Retinal pigment epithelial cell (primary cell): ENCODE results near the gene NFIB.

Source experiments
- DNase-seq: peaks from one replicate; pipeline ENCODE4 v3.0.0-alpha.2; 2010; ENCODE audit warnings: low read depth
- H3K4me3 ChIP-seq: 2 replicates; pipeline ENCODE4 v1.5.1; 2011; ENCODE audit warnings: mild to moderate bottlenecking, low read length, control low read depth, moderate library complexity
- TF ChIP-seq, protein P1 (sequence below): conservative IDR thresholded peaks from 2 replicates; pipeline ENCODE4 v1.5.1; 2011; ENCODE audit warnings: low read depth, low read length, control low read depth, inconsistent platforms

The NFIB gene

DNA sequence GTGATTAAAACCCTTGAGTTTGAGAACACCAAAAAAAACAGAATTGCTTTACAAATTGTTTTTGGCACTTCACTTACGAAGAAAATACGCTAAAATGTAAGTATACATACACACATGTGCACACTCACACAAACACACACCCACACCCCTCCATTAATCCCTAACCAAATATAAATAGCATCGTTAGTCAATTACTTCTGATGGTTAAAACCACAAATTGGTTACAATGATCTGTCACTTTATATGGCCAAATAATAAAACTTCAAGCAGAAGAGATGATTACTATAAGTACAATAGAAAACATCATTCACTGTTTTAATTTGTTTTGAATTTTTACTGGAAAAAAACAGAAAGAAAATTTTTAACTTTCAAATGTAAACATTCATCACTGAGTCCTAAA lies 103.5 kb downstream of the NFIB start:
- DNase-seq, result no peak
- no peak overlapping the region for H3K4me3 ChIP-seq
- TF ChIP-seq, protein P1, sequence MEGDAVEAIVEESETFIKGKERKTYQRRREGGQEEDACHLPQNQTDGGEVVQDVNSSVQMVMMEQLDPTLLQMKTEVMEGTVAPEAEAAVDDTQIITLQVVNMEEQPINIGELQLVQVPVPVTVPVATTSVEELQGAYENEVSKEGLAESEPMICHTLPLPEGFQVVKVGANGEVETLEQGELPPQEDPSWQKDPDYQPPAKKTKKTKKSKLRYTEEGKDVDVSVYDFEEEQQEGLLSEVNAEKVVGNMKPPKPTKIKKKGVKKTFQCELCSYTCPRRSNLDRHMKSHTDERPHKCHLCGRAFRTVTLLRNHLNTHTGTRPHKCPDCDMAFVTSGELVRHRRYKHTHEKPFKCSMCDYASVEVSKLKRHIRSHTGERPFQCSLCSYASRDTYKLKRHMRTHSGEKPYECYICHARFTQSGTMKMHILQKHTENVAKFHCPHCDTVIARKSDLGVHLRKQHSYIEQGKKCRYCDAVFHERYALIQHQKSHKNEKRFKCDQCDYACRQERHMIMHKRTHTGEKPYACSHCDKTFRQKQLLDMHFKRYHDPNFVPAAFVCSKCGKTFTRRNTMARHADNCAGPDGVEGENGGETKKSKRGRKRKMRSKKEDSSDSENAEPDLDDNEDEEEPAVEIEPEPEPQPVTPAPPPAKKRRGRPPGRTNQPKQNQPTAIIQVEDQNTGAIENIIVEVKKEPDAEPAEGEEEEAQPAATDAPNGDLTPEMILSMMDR, result no peak

DNA sequence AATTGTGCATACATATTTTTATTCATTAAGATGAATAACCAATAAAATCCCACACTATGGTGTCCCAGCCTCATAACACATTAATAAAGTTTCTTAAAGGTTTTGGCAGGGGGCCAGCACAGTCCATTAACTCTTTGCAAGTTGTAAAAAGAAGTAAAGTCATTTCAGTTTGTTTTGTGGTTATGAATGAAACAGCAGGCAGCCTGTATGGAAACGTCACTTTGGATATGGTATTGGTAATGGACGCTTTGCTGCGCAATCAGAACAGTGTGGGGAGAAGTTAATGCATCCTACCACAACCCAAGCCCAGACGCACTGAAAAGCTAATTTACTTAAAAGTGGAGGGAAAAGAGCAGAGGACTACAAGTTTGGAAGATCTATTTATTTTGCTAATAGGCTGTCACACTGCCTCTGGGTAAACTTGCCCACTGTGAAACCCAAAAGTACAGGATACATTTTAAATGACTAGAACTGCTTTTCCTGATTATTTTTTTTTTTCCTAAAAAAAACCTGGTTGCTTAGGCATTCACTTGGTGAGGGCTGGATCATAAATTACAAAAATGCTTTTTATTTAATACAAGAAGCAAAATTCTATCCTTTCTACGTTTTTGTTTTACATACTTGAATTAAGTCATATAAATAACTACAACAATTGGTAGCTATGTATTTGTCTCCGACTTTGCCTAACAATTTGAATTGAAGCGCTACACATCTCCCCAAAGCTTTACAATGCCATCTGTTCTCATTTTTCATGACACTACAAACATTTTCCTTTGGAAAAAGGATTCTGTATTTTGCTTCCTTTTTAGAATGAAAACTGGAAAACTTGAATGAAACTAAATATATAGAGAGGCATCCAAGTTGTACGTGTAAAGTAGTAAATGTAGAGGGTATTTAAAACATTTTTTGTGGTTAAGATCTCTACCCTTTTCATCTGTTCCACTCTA lies 104.3 kb downstream of the NFIB start:
- TF ChIP-seq, protein P1, result no peak
- no peak for DNase-seq
- no peak overlapping the region for H3K4me3 ChIP-seq

DNA sequence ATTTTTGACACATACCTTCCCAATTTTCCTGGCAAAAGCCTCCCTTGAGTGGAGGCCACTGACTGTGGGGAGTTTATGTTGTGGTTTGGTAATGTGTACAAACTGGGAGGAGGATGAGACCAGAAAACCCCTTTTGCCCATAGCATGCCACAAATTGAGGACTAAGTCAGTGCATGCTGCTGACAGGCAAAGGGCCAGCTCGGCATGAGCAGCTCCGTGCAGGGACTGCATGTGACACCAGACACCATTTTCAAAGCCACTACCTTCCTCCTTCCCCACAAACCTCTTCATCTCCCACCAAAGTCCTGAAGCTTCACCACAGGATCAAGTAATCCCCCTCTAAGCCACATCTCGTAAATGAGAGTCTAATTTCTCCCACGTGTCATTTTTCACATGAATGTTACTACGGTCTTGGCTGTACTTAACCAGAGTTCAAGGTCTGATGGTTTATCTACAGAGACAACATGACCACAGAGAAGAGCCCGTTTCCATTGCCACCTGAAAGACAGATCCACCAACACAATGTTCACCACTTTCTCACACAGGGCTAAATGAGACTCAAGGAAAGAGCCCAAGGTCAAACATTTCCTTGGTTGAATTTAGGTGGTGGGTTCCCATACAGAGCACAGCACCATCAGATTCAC lies 106.5 kb downstream of the NFIB start:
- DNase-seq, result no peak
- TF ChIP-seq, protein P1, result no peak
- no peak overlapping the region for H3K4me3 ChIP-seq

DNA sequence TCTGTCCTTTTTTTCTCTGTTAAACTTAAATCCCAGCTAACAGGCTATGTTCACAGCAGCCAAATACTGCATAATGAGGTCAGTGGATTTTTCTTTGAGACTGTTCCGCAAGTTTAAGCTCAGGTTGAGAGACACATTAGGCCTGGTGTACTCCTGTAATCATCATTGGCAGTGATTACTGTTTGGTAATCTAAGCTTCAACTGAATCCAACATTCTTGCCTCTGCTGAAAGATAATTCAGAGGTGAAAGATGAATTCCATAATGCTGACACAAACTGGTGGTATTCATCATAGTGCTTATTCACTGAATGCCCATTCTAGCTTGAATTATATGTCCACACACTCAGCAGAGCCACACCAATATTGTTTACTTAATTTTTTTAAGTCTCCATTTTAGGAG lies 108.5 kb downstream of the NFIB start:
- TF ChIP-seq, protein P1, result no peak
- DNase-seq, result peak; percentile 48

DNA sequence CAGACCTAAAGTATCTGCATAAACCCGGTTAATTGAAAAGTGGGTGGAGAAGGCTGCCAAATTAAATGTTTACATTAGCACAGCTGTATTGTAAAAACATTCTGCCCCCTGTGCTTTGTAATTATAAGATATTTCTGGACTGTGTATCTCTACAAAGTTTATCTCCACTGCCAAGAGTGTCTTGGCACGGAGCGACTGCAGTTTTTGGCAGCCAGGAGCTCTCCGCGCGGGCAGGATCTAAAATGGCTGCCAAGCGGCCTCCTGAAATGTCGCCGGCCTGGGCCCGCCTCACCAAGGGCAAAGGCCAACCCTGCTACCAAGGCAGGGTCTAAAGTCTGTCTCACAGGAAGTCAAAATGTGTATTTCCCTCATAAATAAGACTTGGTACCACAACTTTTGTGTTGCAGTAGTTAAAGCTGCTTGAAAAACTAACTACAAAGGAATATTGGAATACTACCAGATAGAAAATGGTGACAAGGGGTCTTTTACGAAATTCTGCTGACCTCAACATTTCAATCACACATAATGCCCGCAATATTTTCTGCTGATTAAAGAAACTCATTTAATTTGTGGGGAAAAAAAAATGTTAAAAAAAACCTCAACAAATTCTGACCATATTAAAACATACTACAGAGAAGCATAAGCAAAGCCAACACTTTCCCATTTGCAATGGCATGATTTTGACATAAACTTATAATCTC lies 110.4 kb downstream of the NFIB start:
- TF ChIP-seq, protein P1, result no peak
- H3K4me3 ChIP-seq, result no peak overlapping the region
- DNase-seq, result no peak

More for the DNA sequence above, 108.5 kb downstream of the NFIB start:
- H3K4me3 ChIP-seq, result no peak overlapping the region

DNA sequence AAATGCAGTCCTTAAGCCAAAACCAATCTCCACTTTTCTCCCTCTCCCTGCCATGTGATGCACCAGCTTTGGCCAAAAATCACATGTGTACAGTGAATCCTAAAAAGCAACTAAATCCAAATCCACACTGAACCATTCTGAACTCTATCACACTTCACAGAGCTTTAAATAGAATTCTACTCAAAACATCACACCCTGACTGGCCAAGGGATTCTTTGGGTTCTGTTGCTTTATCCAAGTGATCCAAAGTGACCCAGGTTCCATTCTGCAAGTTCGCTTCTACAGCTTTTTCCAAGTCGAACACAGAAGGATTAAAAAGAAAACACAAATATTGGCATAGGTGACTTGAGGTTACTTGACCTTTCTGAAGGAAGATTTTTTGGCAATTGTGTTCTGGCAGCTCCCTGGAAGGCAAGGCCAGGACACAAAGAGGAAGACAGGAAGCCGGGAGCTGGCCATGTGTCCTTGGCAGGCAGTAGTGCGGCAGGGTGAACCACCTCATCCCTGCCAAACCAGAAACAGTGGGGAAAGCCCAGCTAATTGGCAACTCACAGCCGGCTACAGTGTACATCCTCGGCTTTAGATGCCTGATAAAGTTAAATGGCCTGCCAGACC lies 115.0 kb downstream of the NFIB start:
- no peak overlapping the region for H3K4me3 ChIP-seq
- TF ChIP-seq, protein P1, result no peak
- DNase-seq, result no peak
